Karpas-422 (cell line): ENCODE results near the gene PARVB. TPM values are rescaled to one million over a fixed set of nuclear protein-coding genes. Genes with fewer than 3 reads are reported as not detected.
A peak's percentile ranks its signal among the peaks of the same experiment; 100 is the strongest.

ENCODE experiments used
- DNase-seq: peaks from one replicate; pipeline ENCODE4 v3.0.0-alpha.2; 2015
- H2AFZ ChIP-seq: fragments of 200-600 bp; sonication (generic); 2 replicates; pipeline ENCODE4 v1.6.1; 2014; ENCODE audit warnings: antibody characterized with exemption, low read length, mixed read lengths
- H3K27ac ChIP-seq: fragments of 200-600 bp; sonication (generic); 2 replicates; pipeline ENCODE4 v1.5.1; 2014; ENCODE audit warnings: mild to moderate bottlenecking, low read length, moderate library complexity
- H3K27me3 ChIP-seq: fragments of 200-600 bp; sonication (generic); 2 replicates; pipeline ENCODE4 v1.6.1; 2014; ENCODE audit warnings: low read length, mixed read lengths
- H3K36me3 ChIP-seq: fragments of 200-600 bp; sonication (generic); 2 replicates; pipeline ENCODE4 v1.6.1; 2014; ENCODE audit warnings: low read length, mixed read lengths; ENCODE audit not compliant: insufficient read depth
- H3K4me1 ChIP-seq: fragments of 200-600 bp; sonication (generic); 2 replicates; pipeline ENCODE4 v1.6.1; 2014; ENCODE audit warnings: mild to moderate bottlenecking, low read length, mixed read lengths
- H3K4me2 ChIP-seq: fragments of 200-600 bp; sonication (generic); 2 replicates; pipeline ENCODE4 v1.6.1; 2014; ENCODE audit warnings: low read length, low read depth, mild to moderate bottlenecking; ENCODE audit not compliant: poor library complexity, severe bottlenecking
- H3K4me3 ChIP-seq: fragments of 200-600 bp; sonication (generic); 2 replicates; pipeline ENCODE4 v1.5.1; 2014; ENCODE audit warnings: mild to moderate bottlenecking, antibody characterized with exemption, low read length, mixed read lengths
- H3K79me2 ChIP-seq: fragments of 200-600 bp; sonication (generic); 2 replicates; pipeline ENCODE4 v1.6.1; 2014; ENCODE audit warnings: mild to moderate bottlenecking, low read length, mixed read lengths
- H3K9ac ChIP-seq: fragments of 200-600 bp; sonication (generic); 2 replicates; pipeline ENCODE4 v1.6.0; 2014; ENCODE audit warnings: low read length
- H3K9me2 ChIP-seq: fragments of 200-600 bp; sonication (generic), shearing (Covaris generic); replicated peaks from 2 replicates; pipeline ENCODE4 v1.6.0; 2014; ENCODE audit warnings: mild to moderate bottlenecking, low read length, moderate library complexity; ENCODE audit not compliant: insufficient read depth
- H3K9me3 ChIP-seq: fragments of 300-700, 200-600 bp; sonication (generic); 2 replicates; pipeline ENCODE4 v1.6.1; 2014; ENCODE audit warnings: low read length, mixed read lengths
- H4K20me1 ChIP-seq: fragments of 200-600 bp; sonication (generic); 2 replicates; pipeline ENCODE4 v1.6.1; 2014; ENCODE audit warnings: mild to moderate bottlenecking, antibody characterized with exemption, low read length, low read depth; ENCODE audit not compliant: insufficient read depth
- total RNA-seq: library from RNA; depleted of rRNA; stranded (reverse); fragments of >200 nt; shearing (Covaris generic); gene quantifications from 2 replicates; pipeline ENCODE4 v1.2.3, GENCODE V29; 2014; ENCODE audit warnings: low replicate concordance

Gene PARVB
- total RNA-seq, 1 experiment from 2014 or later: 24.9 TPM

- DNase-seq: no peak
- H3K4me2 ChIP-seq: no peak overlapping the region
- H3K9me3 ChIP-seq: no peaks in the 10 kb centered on the region
- no peaks in the 10 kb centered on the region for H3K27me3 ChIP-seq
- peaks cover 25% of the 10 kb centered on the region for H3K4me1 ChIP-seq
- H3K79me2 ChIP-seq: peaks cover 20% of the 10 kb centered on the region
- no peak overlapping the region for H3K4me3 ChIP-seq
- no peak overlapping the region for H3K9ac ChIP-seq
- no peak overlapping the region for H2AFZ ChIP-seq
- no peaks in the 10 kb centered on the region for H4K20me1 ChIP-seq
- no peak overlapping the region for H3K27ac ChIP-seq
- no peaks in the 10 kb centered on the region for H3K9me2 ChIP-seq
- peaks cover 41% of the 10 kb centered on the region; the same call in 1 of the 2 replicates for H3K36me3 ChIP-seq
Measured at GRCh38 chr22:43994416-43994815, 29.7 kb upstream of the PARVB start.

- no peak overlapping the region for H3K27ac ChIP-seq
- H3K4me1 ChIP-seq: peaks cover 25% of the 10 kb centered on the region
- H3K9me3 ChIP-seq: no peaks in the 10 kb centered on the region
- peaks cover 37% of the 10 kb centered on the region; the same call in 1 of the 2 replicates for H3K36me3 ChIP-seq
- no peaks in the 10 kb centered on the region for H4K20me1 ChIP-seq
- H3K4me3 ChIP-seq: peak overlapping the region; percentile 65; the same call in 1 of the 2 replicates
- no peaks in the 10 kb centered on the region for H3K9me2 ChIP-seq
- H3K4me2 ChIP-seq: peak overlapping the region; percentile 71
- no peak overlapping the region for H2AFZ ChIP-seq
- H3K27me3 ChIP-seq: no peaks in the 10 kb centered on the region
- DNase-seq: no peak
- H3K9ac ChIP-seq: peak overlapping the region; percentile 65
- peaks cover 20% of the 10 kb centered on the region for H3K79me2 ChIP-seq
Measured at GRCh38 chr22:43995057-43995685, 28.9 kb upstream of the PARVB start.

- peaks cover 36% of the 10 kb centered on the region; the same call in 1 of the 2 replicates for H3K36me3 ChIP-seq
- H3K4me2 ChIP-seq: peak overlapping the region; percentile 71
- H4K20me1 ChIP-seq: no peaks in the 10 kb centered on the region
- no peak overlapping the region for H3K27ac ChIP-seq
- DNase-seq: no peak
- H3K9ac ChIP-seq: peak overlapping the region; percentile 65
- no peaks in the 10 kb centered on the region for H3K9me3 ChIP-seq
- peaks cover 29% of the 10 kb centered on the region for H3K4me1 ChIP-seq
- H3K4me3 ChIP-seq: peak overlapping the region; percentile 65
- no peaks in the 10 kb centered on the region for H3K27me3 ChIP-seq
- H3K9me2 ChIP-seq: no peaks in the 10 kb centered on the region
- peak overlapping the region; percentile 74; the same call in 1 of the 2 replicates for H2AFZ ChIP-seq
- H3K79me2 ChIP-seq: peaks cover 20% of the 10 kb centered on the region
Measured at GRCh38 chr22:43995798-43996169, 28.3 kb upstream of the PARVB start.

GRCh38 chr22:43996170-43996980 is 27.7 kb upstream of the PARVB start:
- Histone ChIP-seq H3K79me2 (peaks cover 20% of the 10 kb centered on the region), H3K27me3 (no peaks in the 10 kb centered on the region), H2AFZ (peak overlapping the region; percentile 74; the same call in 1 of the 2 replicates), H3K4me2 (peak overlapping the region; percentile 71), H3K9me3 (no peaks in the 10 kb centered on the region), H3K27ac (no peak overlapping the region), H3K36me3 (peaks cover 36% of the 10 kb centered on the region; the same call in 1 of the 2 replicates), H3K9ac (peak overlapping the region; percentile 65), H3K4me3 (peak overlapping the region; percentile 65), H3K9me2 (no peaks in the 10 kb centered on the region), H4K20me1 (no peaks in the 10 kb centered on the region), H3K4me1 (peaks cover 29% of the 10 kb centered on the region)
- peak; percentile 79 for DNase-seq

- Histone ChIP-seq H3K27me3 (no peaks in the 10 kb centered on the region), H3K4me3 (no peak overlapping the region), H2AFZ (no peak overlapping the region), H3K9me3 (no peaks in the 10 kb centered on the region), H3K27ac (no peak overlapping the region), H4K20me1 (no peaks in the 10 kb centered on the region), H3K36me3 (peaks cover 36% of the 10 kb centered on the region; the same call in 1 of the 2 replicates), H3K9ac (no peak overlapping the region), H3K9me2 (no peaks in the 10 kb centered on the region), H3K79me2 (peaks cover 20% of the 10 kb centered on the region), H3K4me1 (peaks cover 29% of the 10 kb centered on the region), H3K4me2 (no peak overlapping the region)
- DNase-seq: no peak
Measured at GRCh38 chr22:43996981-43997265, 27.2 kb upstream of the PARVB start.

- no peak overlapping the region for H3K4me2 ChIP-seq
- H3K27ac ChIP-seq: no peak overlapping the region
- H3K4me1 ChIP-seq: peaks cover 21% of the 10 kb centered on the region
- no peak overlapping the region for H3K4me3 ChIP-seq
- H3K36me3 ChIP-seq: peaks cover 33% of the 10 kb centered on the region; the same call in 1 of the 2 replicates
- DNase-seq: no peak
- no peaks in the 10 kb centered on the region for H3K9me3 ChIP-seq
- no peak overlapping the region for H3K9ac ChIP-seq
- no peak overlapping the region for H2AFZ ChIP-seq
- no peaks in the 10 kb centered on the region for H3K27me3 ChIP-seq
- peaks cover 15% of the 10 kb centered on the region; the same call in 1 of the 2 replicates for H3K79me2 ChIP-seq
- no peaks in the 10 kb centered on the region for H4K20me1 ChIP-seq
- no peaks in the 10 kb centered on the region for H3K9me2 ChIP-seq
Measured at GRCh38 chr22:43998679-43999264, 25.3 kb upstream of the PARVB start.

GRCh38 chr22:43999378-43999777 is 24.7 kb upstream of the PARVB start:
- DNase-seq: no peak
- Histone ChIP-seq H3K4me1 (peaks cover 21% of the 10 kb centered on the region), H3K79me2 (peaks cover 12% of the 10 kb centered on the region; the same call in 1 of the 2 replicates), H3K9me3 (no peaks in the 10 kb centered on the region), H3K27ac (no peak overlapping the region), H3K9me2 (no peaks in the 10 kb centered on the region), H3K9ac (no peak overlapping the region), H3K4me2 (no peak overlapping the region), H4K20me1 (no peaks in the 10 kb centered on the region), H3K36me3 (peaks cover 33% of the 10 kb centered on the region; the same call in 1 of the 2 replicates), H3K27me3 (no peaks in the 10 kb centered on the region), H2AFZ (no peak overlapping the region), H3K4me3 (no peak overlapping the region)

- Histone ChIP-seq H3K4me2 (no peak overlapping the region), H3K4me1 (peaks cover 18% of the 10 kb centered on the region)
Measured at GRCh38 chr22:44000123-44000522, 24.0 kb upstream of the PARVB start.

More at GRCh38 chr22:44000123-44000522, 24.0 kb upstream of the PARVB start:
- H2AFZ ChIP-seq: no peak overlapping the region
- no peaks in the 10 kb centered on the region for H4K20me1 ChIP-seq
- H3K4me3 ChIP-seq: no peak overlapping the region
- peaks cover 9% of the 10 kb centered on the region; the same call in 1 of the 2 replicates for H3K79me2 ChIP-seq
- peaks cover 36% of the 10 kb centered on the region; the same call in 1 of the 2 replicates for H3K36me3 ChIP-seq
- no peak overlapping the region for H3K9ac ChIP-seq
- no peaks in the 10 kb centered on the region for H3K27me3 ChIP-seq
- no peak for DNase-seq
- H3K9me2 ChIP-seq: no peaks in the 10 kb centered on the region
- H3K9me3 ChIP-seq: no peaks in the 10 kb centered on the region
- H3K27ac ChIP-seq: no peak overlapping the region
